ENCODE data around the gene METTL26.

The METTL26 gene

DNA sequence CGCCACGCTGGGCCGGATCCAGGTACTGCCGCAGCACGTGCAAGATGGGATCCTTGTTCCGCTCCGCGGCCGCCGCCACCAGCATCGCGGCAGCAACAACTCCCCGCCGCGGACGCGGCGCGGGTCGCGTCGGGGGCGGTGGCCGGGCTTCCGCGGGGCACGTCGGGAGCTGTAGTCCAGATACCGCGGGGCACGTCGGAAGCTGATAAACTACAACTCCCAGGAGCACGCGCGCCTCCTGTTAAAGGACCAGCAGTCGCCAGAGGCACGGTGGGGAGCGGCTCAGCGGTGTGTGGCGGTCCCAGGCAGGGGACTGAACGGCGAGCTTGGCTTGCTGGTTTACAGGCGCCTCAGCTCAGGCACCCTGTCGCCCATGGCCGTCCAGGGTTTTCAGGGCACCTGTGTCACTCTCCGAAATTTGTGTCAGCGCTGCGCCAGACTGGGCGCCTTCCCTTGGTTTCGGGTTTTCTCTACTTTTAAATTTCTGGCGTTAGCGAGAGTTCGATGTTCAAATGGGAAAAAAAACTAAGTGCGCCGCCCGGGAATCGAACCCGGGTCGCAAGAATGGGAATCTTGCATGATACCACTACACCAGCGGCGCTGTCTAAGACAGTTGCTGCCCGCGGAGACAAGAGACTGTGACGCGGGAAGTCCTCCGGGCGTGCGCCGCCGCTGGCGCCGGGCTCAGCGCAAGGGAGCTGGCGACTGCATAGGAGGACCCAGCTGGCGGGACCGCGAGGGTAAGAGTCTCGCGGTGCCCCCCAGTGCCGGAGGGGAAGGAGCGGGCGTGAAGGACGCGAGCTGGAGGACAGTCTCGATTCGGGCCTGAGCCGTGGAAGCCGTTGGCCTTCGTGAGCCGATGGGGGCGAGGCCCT lies at the start of gene METTL26:
Gene METTL26, minus strand, starts transcription at position 100 of the 875 bp plus-strand sequence. Its CDS starts 15 bp downstream, at position 85.
- DNase-seq = peak; percentile 97

- DNase-seq = no peak
Measured at GRCh38 chr16:684961-685696, 49.0 kb upstream of the METTL26 start.

DNA sequence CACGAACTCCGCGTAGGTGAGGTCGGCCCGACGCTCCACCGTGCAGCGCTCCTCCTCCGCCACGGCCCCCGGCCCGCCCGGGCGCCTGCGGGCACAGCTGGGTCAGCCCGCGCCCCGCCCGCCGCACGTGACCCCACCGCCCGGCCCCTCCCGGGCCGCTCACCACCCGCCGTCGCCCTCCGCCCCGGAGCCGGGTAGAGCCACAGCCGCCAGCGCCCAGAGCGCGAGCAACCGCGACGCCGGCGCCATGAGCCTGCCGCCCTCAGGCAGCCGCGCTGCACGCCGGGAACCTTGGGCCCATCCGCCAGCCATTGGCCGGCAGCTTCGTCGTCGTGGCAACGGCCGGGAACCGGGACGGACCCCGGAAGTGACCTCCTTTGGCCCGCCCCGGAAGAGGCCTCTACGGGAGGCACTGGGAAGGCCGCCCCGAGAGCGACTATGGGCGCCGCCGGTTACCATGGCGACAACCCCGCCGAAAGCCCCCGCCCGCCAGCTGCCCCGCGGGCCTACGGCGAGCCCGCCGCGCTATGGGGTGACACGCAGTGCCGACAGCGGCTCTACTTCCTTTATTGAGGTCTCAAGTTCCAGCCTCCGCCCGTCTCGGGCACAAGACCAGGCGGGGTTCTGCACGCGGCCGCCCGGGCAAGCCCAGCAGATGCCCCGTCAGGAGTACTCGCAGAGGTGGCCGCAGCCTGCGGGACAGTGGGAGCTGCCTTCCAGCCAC lies 48.1 kb upstream of the METTL26 start, which contains the start of gene JMJD8:
Gene JMJD8, minus strand, starts transcription at position 264 of the 724 bp plus-strand sequence. Its CDS starts 15 bp downstream, at position 249.
- DNase-seq = peak; percentile 98

- DNase-seq = peak; percentile 46
Measured at GRCh38 chr16:683396-684070, 47.4 kb upstream of the METTL26 start.

GRCh38 chr16:682493-683395 lies 46.6 kb upstream of the METTL26 start:
- no peak for DNase-seq

GRCh38 chr16:681746-682427 lies 45.8 kb upstream of the METTL26 start:
- peak; percentile 23 for DNase-seq

- peak; percentile 60 for DNase-seq
Measured at GRCh38 chr16:680967-681745, 45.1 kb upstream of the METTL26 start.

- DNase-seq = no peak
Measured at GRCh38 chr16:680625-680945, 44.5 kb upstream of the METTL26 start.

DNA sequence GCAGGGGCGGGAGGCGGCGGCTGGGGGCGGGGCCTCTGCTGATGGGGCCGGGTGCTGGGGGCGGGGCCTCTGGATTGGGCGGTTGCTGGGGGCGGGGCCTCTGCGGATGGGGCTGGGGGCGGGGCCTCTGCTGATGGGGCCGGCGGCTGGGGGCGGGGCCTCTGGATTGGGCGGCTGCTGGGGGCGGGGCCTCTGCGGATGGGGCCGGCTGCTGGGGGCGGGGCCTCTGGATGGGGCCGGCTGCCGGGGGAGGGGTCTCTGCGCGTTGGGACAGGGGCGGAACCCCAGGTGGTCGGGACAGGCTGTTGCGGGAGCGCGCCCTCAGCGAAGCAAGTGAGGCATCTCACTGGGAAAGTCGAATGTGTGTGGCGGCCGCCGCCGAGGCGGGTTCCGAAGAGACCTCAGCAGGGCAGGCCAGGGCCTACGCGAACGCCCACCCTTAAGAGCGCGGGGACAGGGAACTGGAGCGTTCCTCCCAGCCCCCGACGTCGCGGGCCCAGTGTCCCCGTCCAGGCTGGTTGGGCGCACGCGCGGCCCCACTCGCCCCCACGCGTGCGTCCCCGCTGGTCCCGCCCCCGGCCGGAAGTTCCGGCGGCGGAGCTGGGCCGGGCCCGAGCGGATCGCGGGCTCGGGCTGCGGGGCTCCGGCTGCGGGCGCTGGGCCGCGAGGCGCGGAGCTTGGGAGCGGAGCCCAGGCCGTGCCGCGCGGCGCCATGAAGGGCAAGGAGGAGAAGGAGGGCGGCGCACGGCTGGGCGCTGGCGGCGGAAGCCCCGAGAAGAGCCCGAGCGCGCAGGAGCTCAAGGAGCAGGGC lies 43.9 kb upstream of the METTL26 start, which contains the start of gene STUB1:
Gene STUB1, plus strand, starts transcription at position 597 of the 811 bp plus-strand sequence. Its CDS starts 116 bp downstream, at position 713.
- peak; percentile 93 for DNase-seq

- peak; percentile 80 for DNase-seq
Measured at GRCh38 chr16:678858-679813, 43.0 kb upstream of the METTL26 start.

DNA sequence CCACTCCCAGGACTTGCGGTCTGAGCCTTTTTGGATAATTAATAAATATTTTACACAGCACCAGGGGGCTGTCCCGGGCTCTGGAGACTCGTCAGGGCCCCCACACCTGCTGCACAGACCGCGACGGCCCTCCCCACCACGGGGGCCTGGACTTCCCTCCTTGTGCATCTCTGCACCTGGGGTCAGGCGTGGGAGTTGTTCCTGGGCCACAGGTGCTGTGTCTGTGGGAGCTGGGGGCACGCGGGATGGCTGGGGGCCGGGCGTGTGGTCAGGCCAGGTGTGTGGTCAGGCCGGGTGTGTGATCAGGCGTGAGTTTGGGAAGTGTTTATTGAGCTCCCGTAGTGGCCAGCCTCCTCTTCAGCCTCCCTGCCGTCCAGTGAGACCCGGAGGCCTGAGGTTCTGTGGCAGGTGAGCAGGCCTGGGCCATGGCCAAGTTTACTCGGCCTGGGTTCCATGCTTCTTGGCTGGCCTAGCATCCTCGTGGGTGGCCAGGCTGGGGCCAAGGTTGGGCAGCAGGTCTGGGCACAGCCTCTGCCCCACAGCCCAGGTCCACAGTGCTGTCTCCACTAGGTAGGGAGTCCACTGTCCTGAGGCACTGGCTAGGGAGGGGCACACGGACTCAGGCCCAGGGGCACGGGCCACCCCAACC lies 42.2 kb upstream of the METTL26 start:
- no peak for DNase-seq

- DNase-seq = no peak
Measured at GRCh38 chr16:677316-678190, 41.4 kb upstream of the METTL26 start.

- no peak for DNase-seq
Measured at GRCh38 chr16:676913-677312, 40.8 kb upstream of the METTL26 start.

DNA sequence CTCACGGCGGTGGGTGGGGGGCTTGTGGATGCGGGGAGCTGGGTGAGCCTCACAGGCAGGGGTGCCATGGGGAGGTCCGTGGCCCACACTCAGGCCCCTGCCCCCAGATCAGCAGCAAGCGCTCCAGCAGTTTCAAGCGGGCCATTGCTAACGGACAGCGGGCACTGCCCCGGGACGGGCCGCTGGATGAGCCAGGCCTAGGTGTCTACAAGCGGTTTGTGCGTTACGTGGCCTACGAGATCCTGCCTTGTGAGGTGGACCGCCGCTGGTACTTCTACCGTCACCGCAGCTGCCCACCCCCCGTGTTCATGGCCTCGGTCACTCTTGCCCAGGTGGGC lies 40.4 kb upstream of the METTL26 start:
- no peak for DNase-seq

GRCh38 chr16:675884-676564 lies 39.9 kb upstream of the METTL26 start:
- DNase-seq = no peak
